Spleen (tissue), 11 donors: ENCODE measurements around the gene STXBP5L. TPM values are rescaled to one million over a fixed set of nuclear protein-coding genes. Genes with fewer than 3 reads are reported as not detected.
"Not testable (repeated sequence)": the region's sequence is repeated elsewhere in the genome, so short reads cannot be mapped to it uniquely, and the experiment has no call there.

Source experiments
- DNase-seq: peaks from one replicate; pipeline ENCODE4 v3.0.0-alpha.2; 2020
- H3K27ac ChIP-seq, 8 donors: fragments of 200-600 bp; sonication (generic) in 7 of 8; 1 replicate in 4 of 8; 2 replicates in 4 of 8; pipeline versions ENCODE4 v1.5.0 to v1.8.0; 2016 to 2021; ENCODE audit warnings: inconsistent platforms in 4 of 8, mild to moderate bottlenecking in 4 of 8, moderate library complexity in 1 of 8
- H3K27me3 ChIP-seq, 7 donors: fragments of 200-600 bp; sonication (generic) in 6 of 7; replicated peaks in 1 of 7; 1 replicate in 4 of 7; 2 replicates in 3 of 7; pipeline versions ENCODE4 v1.5.0 to v1.8.0; 2016 to 2021; ENCODE audit warnings: inconsistent platforms in 3 of 7, mild to moderate bottlenecking in 1 of 7
- H3K36me3 ChIP-seq, 6 donors: fragments of 200-600 bp; sonication (generic) in 5 of 6; 1 replicate in 4 of 6; 2 replicates in 2 of 6; pipeline versions ENCODE4 v1.5.0 to v1.8.0; 2016 to 2021; ENCODE audit warnings: inconsistent platforms in 2 of 6
- H3K4me1 ChIP-seq, 6 donors: fragments of 200-600 bp; sonication (generic) in 5 of 6; 1 replicate in 3 of 6; 2 replicates in 3 of 6; pipeline versions ENCODE4 v1.5.0 to v1.8.0; 2016 to 2021; ENCODE audit warnings: inconsistent platforms in 3 of 6
- H3K4me3 ChIP-seq, 8 donors: fragments of 200-600 bp; sonication (generic) in 7 of 8; 1 replicate in 4 of 8; 2 replicates in 4 of 8; pipeline versions ENCODE4 v1.5.0 to v1.8.0; 2016 to 2021; ENCODE audit warnings: inconsistent platforms in 4 of 8, mild to moderate bottlenecking in 4 of 8, moderate library complexity in 2 of 8
- H3K9me3 ChIP-seq, 8 donors: fragments of 200-600 bp; sonication (generic) in 7 of 8; 1 replicate in 4 of 8; 2 replicates in 4 of 8; pipeline versions ENCODE4 v1.5.0 to v1.8.0; 2016 to 2021; ENCODE audit warnings: inconsistent platforms in 4 of 8
- POLR2A ChIP-seq, 3 donors: fragments of 450-650 bp; IDR thresholded peaks; one replicate each; pipeline ENCODE4 v1.5.1; 2017; ENCODE audit warnings: antibody characterized with exemption in 3 of 3, mild to moderate bottlenecking in 1 of 3
- POLR2AphosphoS5 ChIP-seq, 3 donors: sonication (generic); formaldehyde crosslinking; IDR thresholded peaks; one replicate each; pipeline ENCODE4 v1.5.1; 2017; ENCODE audit warnings: antibody characterized with exemption in 3 of 3
- WGBS, 5 donors: extraction: QIAGEN DNeasy Blood & Tissue Kit in 3 of 5; methylation state at CpG; one replicate each; pipeline versions ENCODE4 v1.1.5 to v1.1.7; 2013 to 2018; 5-methylcytosine and 5-hydroxymethylcytosine counted together
- intact Hi-C: fragments of 100-400 bp; cut with DNase I; formaldehyde crosslinking; loops from one replicate; pipeline ENCODE4 v1.15.0; 2023; ENCODE audit warnings: low total_unique reads
- polyA plus RNA-seq, 3 donors: library from polyadenylated mRNA; stranded (reverse); fragments of 200-250 nt; gene quantifications; one replicate each; pipeline ENCODE4 v1.2.1, GENCODE V29; 2013
- total RNA-seq, 7 donors: library from RNA; depleted of rRNA in 3 of 7; stranded (reverse); fragments of >200 nt in 3 of 7; fragmentation: NEBNext Ultra II Directional in 4 of 7; extraction: Animal tissue kit (Norgen Biotek cat#: 25700) in 4 of 7; gene quantifications; one replicate each; pipeline versions ENCODE4 v1.1.0 to v1.2.1, GENCODE V29; 2016 to 2021
- TF ChIP-seq, protein P1 (sequence below), 11 experiments: fragments of 200-600 bp in 7 of 11; fragments of 450-650 bp in 4 of 11; sonication (generic) in 4 of 11; IDR thresholded peaks in 8 of 11; conservative IDR thresholded peaks in 3 of 11; 1 replicate in 7 of 11; 2 replicates in 4 of 11; pipeline versions ENCODE4 v1.4.0 to v1.8.0; 2016 to 2021; ENCODE audit warnings: antibody characterized with exemption in 11 of 11, inconsistent platforms in 4 of 11, mild to moderate bottlenecking in 1 of 11
- donor health status: healthy with polysubstance abuse.
- donor health status: DM: no; HTN: no; CAD: no; lungs with moderate emphysema.
- donor health status: DM: no; HTN: no; CAD: no.
- donor health status: Bipolar disorder and iron deficiency.
- donor health status: healthy.
- donor health status: DM: no; HTN: no; CAD: no.
- donor health status: DM: yes; HTN: yes; CAD: no.

Gene STXBP5L
- total and polyA plus RNA-seq, 10 donors: 0.32 to 0.34 TPM; not detected in 8

DNA sequence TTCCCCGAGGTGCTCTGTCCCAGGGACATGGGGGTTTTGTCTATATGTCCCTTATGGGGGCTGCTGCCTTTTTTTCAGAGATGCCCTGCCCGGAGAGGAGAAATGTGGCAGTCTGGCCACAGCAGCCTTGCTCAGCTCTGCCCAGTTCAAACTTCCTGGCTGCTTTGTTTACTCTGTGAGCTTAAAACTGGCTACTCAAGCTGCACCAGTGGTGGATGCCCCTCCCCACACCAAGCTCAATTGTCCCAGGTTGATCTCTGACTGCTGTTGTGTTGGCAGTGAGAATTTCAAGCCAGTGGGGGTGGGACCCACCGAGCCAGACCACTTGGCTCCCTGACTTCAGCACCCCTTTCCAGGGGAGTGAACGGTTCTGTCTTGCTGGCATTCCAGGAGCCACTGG is 188.9 kb downstream of the STXBP5L start:
- Histone ChIP-seq H3K27me3 (peaks cover 0 to 4% (median 0%) of the 10 kb centered on the region in 7 donors), H3K4me3 (no peak overlapping the region), H3K4me1 (no peaks in the 10 kb centered on the region), H3K36me3 (no peaks in the 10 kb centered on the region), H3K9me3 (peaks cover 0 to 35% (median 2%) of the 10 kb centered on the region in 8 donors), H3K27ac (no peak overlapping the region)
- intact Hi-C loops: no loop called here
- WGBS, 5 donors: 21 to 55% (median 54%) methylated on average over 2 to 4 of the region's 4 CpGs
- TF ChIP-seq, protein P1, sequence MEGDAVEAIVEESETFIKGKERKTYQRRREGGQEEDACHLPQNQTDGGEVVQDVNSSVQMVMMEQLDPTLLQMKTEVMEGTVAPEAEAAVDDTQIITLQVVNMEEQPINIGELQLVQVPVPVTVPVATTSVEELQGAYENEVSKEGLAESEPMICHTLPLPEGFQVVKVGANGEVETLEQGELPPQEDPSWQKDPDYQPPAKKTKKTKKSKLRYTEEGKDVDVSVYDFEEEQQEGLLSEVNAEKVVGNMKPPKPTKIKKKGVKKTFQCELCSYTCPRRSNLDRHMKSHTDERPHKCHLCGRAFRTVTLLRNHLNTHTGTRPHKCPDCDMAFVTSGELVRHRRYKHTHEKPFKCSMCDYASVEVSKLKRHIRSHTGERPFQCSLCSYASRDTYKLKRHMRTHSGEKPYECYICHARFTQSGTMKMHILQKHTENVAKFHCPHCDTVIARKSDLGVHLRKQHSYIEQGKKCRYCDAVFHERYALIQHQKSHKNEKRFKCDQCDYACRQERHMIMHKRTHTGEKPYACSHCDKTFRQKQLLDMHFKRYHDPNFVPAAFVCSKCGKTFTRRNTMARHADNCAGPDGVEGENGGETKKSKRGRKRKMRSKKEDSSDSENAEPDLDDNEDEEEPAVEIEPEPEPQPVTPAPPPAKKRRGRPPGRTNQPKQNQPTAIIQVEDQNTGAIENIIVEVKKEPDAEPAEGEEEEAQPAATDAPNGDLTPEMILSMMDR (IDR thresholded peaks at IDR 0.05 in 8 of 11, conservative IDR thresholded peaks at IDR 0.05 in 3 of 11): no peak
- TF ChIP-seq POLR2A (IDR thresholded peaks at IDR 0.05) (no peak), POLR2AphosphoS5 (IDR thresholded peaks at IDR 0.05) (no peak)
- no peak for DNase-seq

DNA sequence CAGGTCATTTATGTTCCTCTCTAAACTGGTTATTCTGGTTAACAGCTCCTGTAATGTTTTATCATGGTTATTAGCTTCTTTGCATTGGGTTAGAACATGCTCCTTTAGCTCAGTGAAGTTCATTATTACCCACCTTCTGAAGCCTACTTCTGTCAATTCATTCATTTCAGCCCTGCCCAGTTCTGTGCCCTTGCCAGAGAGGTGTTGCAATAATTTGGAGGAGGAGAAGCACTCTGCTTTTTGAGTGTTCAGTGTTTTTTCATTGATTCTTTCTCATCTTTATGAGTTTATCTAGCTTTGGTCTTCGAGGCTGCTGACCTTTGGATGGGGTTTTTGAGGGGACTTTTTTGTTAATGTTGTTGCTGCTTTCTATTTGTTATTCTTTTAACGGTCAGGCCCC is 203.1 kb downstream of the STXBP5L start:
- H3K36me3 ChIP-seq, DNase-seq, H3K27ac ChIP-seq, H3K4me1 ChIP-seq, intact Hi-C loops, H3K27me3 ChIP-seq, H3K4me3 ChIP-seq: not testable (repeated sequence)
- 53 to 79% (median 65%) methylated on average over 2 of the region's 2 CpGs for WGBS, 5 donors
- H3K9me3 ChIP-seq: peaks cover 0 to 14% (median 2%) of the 10 kb centered on the region in 8 donors

DNA sequence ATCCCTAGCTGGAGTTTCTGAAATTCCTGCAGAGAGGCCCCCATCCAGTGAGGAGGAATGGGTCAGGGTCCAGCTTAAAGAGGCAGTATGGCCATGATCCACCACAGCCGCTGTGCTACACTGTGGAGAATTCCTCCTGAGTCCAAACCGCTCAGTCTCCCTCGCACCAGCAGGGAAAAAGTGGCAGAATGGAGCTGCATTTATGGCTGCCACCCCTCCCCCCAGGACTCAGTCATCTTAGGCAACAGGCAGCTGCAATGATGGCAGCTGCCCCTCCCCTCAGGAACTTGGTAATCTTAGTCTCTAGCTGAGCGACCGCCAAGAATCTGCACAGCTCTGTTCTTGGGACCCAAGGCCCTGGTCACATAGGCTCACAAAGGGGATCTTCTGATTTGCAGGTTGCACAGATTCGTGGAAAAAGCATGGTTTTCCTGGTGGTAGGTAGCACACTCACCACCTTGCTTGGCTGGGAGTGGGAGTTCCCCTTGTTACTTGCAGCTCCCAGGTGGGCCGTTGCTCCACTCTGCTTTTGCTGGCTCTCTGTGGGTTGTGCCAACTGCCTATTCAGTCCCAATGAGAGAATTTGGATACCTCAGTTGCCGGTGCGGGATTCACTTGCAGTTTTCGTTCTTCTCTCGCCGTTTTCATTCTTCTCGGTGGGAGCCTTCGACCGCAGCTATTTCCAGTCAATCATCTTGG is 204.1 kb downstream of the STXBP5L start:
- 80 to 85% (median 82%) methylated on average over 15 of the region's 15 CpGs for WGBS, 5 donors
- H3K9me3 ChIP-seq: peaks cover 0 to 14% (median 0%) of the 10 kb centered on the region in 8 donors
- no peaks in the 10 kb centered on the region for H3K36me3 ChIP-seq
- TF ChIP-seq POLR2A (IDR thresholded peaks at IDR 0.05) (no peak), POLR2AphosphoS5 (IDR thresholded peaks at IDR 0.05) (no peak)
- TF ChIP-seq, protein P1 (IDR thresholded peaks at IDR 0.05 in 8 of 11, conservative IDR thresholded peaks at IDR 0.05 in 3 of 11): no peak
- intact Hi-C loops: no loop called here
- H3K27ac ChIP-seq: no peak overlapping the region
- no peaks in the 10 kb centered on the region for H3K27me3 ChIP-seq
- no peak overlapping the region for H3K4me3 ChIP-seq
- peak; percentile 46 for DNase-seq
- no peaks in the 10 kb centered on the region for H3K4me1 ChIP-seq

DNA sequence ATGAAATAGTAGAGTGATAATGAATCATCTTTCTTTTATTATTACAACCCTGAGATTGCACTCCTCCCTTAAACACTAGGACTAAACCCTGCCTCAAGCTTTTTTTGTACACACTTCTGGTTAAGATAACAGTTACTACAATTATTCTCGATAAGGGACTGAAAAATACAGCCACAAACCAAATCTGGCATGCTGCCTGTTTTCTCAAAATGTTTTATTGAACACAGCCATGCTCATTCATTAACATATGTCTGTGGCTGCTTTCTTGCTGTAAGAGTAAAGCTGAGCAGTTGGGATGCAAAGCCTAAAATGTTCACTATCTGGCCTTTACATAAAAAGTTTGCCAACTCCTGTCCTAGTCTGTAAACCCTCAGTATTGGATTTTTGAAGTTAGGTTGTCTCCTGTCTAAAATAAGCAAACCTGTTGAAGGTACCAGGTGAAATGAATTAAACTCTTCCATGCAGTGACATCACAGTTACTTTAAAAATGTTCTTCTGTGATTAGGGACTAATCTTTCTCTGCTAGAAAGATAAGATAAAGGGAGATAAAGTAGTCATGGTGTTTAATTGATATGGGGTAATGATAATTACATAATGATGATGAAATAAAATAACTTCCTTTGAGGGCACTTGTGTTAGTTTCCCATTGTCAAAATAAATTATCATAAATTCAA is 218.2 kb downstream of the STXBP5L start:
- no peak overlapping the region for H3K4me3 ChIP-seq
- H3K27ac ChIP-seq: no peak overlapping the region
- no peaks in the 10 kb centered on the region for H3K27me3 ChIP-seq
- TF ChIP-seq POLR2A (IDR thresholded peaks at IDR 0.05) (no peak), POLR2AphosphoS5 (IDR thresholded peaks at IDR 0.05) (no peak)
- H3K9me3 ChIP-seq: peaks cover 0 to 3% (median 0%) of the 10 kb centered on the region in 8 donors
- 33 to 47% (median 39%) methylated on average over 1 of the region's 1 CpG for WGBS, 5 donors
- H3K4me1 ChIP-seq: no peaks in the 10 kb centered on the region
- DNase-seq: no peak
- H3K36me3 ChIP-seq: no peaks in the 10 kb centered on the region
- intact Hi-C loops: no loop called here

DNA sequence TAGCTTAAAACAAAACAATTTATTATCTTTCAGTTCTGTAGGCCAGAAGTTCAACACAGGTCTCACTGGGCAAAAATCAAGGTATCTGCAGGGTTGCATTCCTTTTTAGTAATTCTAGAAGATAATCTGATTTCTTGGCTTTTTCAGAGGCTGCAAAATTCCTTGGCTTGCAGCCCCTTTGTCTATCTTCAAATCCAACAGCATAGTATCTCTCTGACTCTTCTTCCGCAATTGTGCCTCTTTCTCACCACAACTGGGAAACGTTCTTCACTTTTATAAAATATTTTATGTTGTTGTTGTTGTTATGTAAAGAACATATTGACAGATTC is 218.7 kb downstream of the STXBP5L start:
- no peaks in the 10 kb centered on the region for H3K36me3 ChIP-seq
- no peak overlapping the region for H3K4me3 ChIP-seq
- WGBS, 5 donors: 80 to 88% (median 84%) methylated on average over 2 of the region's 2 CpGs
- no peaks in the 10 kb centered on the region for H3K27me3 ChIP-seq
- no peak overlapping the region for H3K27ac ChIP-seq
- DNase-seq: no peak
- TF ChIP-seq, protein P1 (IDR thresholded peaks at IDR 0.05 in 8 of 11, conservative IDR thresholded peaks at IDR 0.05 in 3 of 11): no peak
- TF ChIP-seq POLR2A (IDR thresholded peaks at IDR 0.05) (no peak), POLR2AphosphoS5 (IDR thresholded peaks at IDR 0.05) (no peak)
- intact Hi-C loops: no loop called here
- no peaks in the 10 kb centered on the region for H3K4me1 ChIP-seq
- peaks cover 0 to 7% (median under 1%) of the 10 kb centered on the region in 8 donors for H3K9me3 ChIP-seq
